Activated T-cell treated with anti-CD3 and anti-CD28 coated beads for 1 hour (primary cell): ENCODE results near the gene NF1.
"Not testable (repeated sequence)": the region's sequence is repeated elsewhere in the genome, so short reads cannot be mapped to it uniquely, and the experiment has no call there.

ENCODE experiments used
- DNase-seq: peaks from one replicate; pipeline ENCODE4 v3.0.0-alpha.2; 2020; ENCODE audit warnings: low read depth

Gene NF1, protein sequence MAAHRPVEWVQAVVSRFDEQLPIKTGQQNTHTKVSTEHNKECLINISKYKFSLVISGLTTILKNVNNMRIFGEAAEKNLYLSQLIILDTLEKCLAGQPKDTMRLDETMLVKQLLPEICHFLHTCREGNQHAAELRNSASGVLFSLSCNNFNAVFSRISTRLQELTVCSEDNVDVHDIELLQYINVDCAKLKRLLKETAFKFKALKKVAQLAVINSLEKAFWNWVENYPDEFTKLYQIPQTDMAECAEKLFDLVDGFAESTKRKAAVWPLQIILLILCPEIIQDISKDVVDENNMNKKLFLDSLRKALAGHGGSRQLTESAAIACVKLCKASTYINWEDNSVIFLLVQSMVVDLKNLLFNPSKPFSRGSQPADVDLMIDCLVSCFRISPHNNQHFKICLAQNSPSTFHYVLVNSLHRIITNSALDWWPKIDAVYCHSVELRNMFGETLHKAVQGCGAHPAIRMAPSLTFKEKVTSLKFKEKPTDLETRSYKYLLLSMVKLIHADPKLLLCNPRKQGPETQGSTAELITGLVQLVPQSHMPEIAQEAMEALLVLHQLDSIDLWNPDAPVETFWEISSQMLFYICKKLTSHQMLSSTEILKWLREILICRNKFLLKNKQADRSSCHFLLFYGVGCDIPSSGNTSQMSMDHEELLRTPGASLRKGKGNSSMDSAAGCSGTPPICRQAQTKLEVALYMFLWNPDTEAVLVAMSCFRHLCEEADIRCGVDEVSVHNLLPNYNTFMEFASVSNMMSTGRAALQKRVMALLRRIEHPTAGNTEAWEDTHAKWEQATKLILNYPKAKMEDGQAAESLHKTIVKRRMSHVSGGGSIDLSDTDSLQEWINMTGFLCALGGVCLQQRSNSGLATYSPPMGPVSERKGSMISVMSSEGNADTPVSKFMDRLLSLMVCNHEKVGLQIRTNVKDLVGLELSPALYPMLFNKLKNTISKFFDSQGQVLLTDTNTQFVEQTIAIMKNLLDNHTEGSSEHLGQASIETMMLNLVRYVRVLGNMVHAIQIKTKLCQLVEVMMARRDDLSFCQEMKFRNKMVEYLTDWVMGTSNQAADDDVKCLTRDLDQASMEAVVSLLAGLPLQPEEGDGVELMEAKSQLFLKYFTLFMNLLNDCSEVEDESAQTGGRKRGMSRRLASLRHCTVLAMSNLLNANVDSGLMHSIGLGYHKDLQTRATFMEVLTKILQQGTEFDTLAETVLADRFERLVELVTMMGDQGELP (N-terminal part only)

DNA sequence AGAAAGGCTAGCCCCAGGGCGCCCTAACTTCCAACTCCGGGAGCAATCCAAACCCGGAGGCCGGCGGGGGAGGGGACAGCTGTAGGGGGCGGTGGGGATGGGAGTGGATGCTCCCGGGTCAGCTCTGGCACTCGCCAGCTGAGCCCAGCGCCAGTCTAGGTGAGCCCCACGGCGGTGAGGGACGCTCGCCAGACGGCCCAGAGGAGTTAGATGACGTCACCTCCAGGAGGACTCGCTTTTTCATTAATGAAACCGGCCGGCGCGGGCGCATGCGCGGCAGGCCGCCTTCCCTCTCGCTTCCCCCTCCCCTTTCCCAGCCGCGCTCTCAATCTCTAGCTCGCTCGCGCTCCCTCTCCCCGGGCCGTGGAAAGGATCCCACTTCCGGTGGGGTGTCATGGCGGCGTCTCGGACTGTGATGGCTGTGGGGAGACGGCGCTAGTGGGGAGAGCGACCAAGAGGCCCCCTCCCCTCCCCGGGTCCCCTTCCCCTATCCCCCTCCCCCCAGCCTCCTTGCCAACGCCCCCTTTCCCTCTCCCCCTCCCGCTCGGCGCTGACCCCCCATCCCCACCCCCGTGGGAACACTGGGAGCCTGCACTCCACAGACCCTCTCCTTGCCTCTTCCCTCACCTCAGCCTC is at the start of gene NF1:
Gene NF1 (plus strand): TSS at position 378 of the 636 bp plus-strand sequence. CDS start 333 bp downstream, outside the sequence.
- peak; percentile 80 for DNase-seq

GRCh38 chr17:31046856-31047425 is 47.8 kb upstream of the NF1 start:
- DNase-seq, result not testable (repeated sequence)

GRCh38 chr17:31048142-31048541 is 46.6 kb upstream of the NF1 start:
- DNase-seq, result no peak

GRCh38 chr17:31048780-31049179 is 46.0 kb upstream of the NF1 start:
- DNase-seq, result no peak

DNA sequence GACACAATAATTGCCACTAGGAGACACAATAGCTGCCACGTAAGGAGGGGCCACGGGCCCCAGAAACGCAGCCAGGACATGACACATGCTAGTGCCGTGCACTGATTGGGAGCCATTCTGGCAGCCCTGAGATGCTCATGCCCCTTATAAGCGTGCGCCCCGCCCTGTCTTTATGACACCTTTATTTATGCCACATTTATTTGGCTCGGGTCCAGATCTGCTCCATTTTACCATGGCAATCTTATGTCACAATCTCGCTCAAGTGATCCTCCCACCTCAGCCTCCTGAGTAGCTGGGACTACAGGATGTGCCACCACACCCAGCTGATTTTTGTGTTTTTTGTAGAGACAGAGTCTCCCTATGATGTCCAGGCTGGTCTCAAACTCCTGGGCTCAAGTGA is 43.8 kb upstream of the NF1 start:
- DNase-seq, result no peak

GRCh38 chr17:31051506-31051905 is 43.3 kb upstream of the NF1 start:
- no peak for DNase-seq

GRCh38 chr17:31052187-31052889 is 42.4 kb upstream of the NF1 start:
- no peak for DNase-seq

DNA sequence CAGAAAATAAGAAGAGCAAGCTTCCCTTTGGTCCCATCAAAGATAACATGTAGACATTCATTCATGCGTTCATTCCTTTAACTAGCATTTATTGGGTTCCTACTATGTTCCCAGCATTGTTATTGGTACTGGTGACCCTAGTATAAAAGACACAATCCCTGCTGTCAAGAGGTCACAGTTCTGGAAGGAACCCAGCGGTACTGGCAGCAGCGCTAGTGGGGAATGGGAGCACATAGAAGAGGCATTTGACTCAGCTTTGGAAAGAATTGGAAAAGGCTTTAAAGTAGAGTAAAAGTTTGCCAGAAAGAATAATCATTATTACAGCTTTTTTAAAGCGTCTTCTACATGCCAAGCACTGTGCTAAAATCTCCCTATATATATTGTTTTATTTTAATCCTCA is 41.7 kb upstream of the NF1 start:
- no peak for DNase-seq

- no peak for DNase-seq
These were observed 40.0 kb upstream of the NF1 start for GRCh38 chr17:31054761-31055160.

DNA sequence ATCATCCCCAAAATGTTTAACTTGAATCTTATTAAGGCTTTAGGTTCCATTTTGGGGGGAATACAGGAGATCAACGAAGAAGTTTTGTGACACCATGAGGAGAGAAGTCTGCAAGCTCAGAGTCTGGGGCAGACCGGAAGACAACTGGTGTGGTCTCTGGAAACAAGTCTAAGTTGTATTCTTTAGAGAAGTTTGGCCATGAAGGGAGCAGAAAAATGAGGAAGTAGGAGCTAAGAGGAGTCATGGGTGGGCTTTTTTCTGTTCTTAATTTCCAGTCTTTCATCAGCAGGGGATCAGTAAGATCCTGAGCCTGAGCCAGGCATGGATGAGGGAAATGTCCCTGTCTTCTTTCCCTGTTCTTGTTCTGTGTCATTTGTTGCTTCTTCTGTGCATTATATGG is 35.8 kb upstream of the NF1 start:
- no peak for DNase-seq

GRCh38 chr17:31060791-31061550 is 33.8 kb upstream of the NF1 start:
- DNase-seq, result no peak

GRCh38 chr17:31061678-31062077 is 33.1 kb upstream of the NF1 start:
- no peak for DNase-seq

DNA sequence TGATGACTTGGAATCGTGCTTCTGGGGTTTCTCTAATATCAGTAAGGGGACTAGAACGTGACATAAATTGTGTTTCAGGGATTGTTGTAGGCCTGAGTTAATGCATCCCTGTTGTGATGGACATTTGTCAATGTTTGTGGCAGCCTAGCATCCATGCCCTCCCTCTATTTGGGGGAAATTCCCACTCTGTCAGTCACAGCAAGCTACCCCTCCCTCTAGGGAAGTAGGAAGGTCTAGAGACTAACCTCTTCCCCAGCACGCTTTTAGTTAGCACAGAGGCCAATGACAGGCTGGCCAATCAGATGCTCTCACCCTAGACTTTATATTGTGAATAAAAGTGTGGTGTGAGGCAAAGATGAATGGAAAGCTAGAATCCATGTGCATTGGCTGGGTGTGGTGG is 32.4 kb upstream of the NF1 start:
- no peak for DNase-seq

DNA sequence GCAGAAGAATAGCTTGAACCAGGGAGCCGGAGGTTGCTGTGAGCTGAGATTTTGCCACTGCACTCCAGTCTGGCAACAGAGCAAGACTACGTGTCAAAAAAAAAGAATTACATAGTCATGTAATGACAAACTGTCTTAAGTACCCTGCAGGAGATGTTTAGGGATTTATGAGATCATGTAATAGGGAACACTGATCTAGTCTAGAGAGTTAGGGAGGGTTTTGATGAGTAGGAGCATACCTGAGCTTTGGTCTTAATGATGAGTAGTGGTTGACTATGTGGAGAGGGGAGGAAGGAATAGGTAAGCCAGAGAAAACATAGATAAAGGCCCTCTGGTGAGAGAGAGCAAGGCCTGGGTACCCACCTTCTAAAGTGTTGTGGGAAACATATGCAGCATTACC is 30.1 kb upstream of the NF1 start:
- DNase-seq, result no peak

- no peak for DNase-seq
These were observed 27.0 kb upstream of the NF1 start for GRCh38 chr17:31067691-31068184.

- peak; percentile 13 for DNase-seq
These were observed 26.5 kb upstream of the NF1 start for GRCh38 chr17:31068291-31068690.

DNA sequence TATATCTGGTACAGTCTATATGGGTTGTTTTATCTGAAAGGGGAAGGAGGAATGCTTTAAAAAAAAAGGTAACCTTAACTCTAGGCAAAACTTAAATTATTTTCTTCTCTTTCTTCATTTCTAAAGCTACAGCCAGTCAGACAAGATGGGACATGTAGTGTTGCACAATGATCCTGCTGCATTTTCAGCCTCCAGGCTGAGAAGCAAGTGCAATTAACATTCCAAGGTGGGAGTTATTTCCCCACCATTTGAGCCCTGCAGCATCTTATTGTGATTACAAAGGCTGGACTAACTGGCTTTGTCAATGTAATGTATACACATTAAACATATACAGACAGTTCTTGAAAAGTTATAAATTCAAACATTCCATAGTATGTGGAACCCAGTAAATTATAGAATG is 22.6 kb upstream of the NF1 start:
- no peak for DNase-seq

DNA sequence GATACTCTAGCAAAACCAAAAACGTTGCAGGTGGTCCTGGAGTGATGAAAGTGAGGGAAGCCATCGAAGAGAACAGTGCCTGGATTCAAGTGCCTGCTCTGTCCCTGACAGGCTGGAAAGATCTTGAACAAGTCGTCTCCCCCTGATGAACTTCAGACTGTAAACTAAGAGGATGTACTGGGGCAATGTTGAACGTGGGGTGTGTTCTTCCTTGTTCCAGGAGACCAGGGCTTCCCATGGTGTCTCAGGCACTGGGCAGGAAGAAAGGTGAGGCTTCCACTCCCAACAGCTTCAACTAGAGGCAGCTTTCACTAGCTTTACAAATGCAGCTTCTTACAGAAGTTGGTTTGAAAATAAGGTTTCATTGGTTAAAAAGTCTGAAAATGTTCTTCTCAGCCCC is 21.4 kb upstream of the NF1 start:
- no peak for DNase-seq

- no peak for DNase-seq
These were observed 19.8 kb upstream of the NF1 start for GRCh38 chr17:31074772-31075555.
